ENCODE measurements around the gene MORF4L2. TPM values are rescaled to one million over a fixed set of nuclear protein-coding genes. Genes with fewer than 3 reads are reported as not detected.

Gene MORF4L2
- total and polyA plus RNA-seq, 2 experiments from 2014 or later: 772 to 1,160 TPM

DNA sequence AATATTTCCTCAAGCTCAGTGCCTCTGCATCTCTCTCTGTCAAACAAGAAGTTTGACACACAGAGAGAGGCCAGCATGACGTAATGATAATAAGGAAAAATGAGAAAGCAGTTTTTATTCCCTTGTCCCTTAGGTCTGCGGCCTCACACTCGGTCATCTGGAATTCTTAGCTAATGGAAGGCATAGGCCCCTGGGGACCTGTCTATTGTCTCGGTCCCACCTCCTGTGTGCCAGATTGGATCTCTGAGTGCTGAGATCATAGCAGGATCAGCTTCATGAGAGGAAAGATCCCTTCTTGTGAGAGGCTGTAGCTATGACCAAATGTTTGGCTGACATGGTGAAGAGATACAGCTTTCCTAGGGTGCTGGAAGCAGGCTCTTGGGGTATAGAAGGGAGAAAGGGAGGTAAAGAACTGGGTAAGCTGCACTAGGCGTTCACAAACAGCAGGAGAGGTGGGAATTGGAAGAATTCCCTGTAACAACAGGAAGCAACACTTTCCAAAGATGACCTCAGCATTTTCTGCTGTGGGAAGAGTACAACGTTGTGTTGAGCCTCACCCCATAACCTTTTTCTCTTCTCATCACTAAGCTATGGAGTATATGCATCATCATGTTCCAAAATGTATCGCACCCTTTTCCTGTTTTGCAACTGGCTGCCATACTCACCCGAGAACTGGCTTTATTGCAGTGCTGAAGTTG is 44.4 kb upstream of the MORF4L2 start:
- TF ChIP-seq CTCF (IDR thresholded peaks at IDR 0.05; ENCODE audit: poor library complexity) (no peak), EZH2 (IDR thresholded peaks at IDR 0.05; ENCODE audit: borderline replicate concordance) (no peak), EZH2phosphoT487 (IDR thresholded peaks at IDR 0.05; ENCODE audit: low read depth, severe bottlenecking, unreplicated experiment) (no peak)
- no peak overlapping the region for H2AFZ ChIP-seq
- no peaks in the 10 kb centered on the region for H3K36me3 ChIP-seq (replicated peaks; ENCODE audit: insufficient read depth, low read depth)
- H3K9me3 ChIP-seq (ENCODE audit: low read depth): no peaks in the 10 kb centered on the region
- 47% methylated on average over 8 of the region's 8 CpGs for WGBS (ENCODE audit: low lambda C conversion rate, missing lambda C conversion rate)
- no peak for DNase-seq (ENCODE audit: low spot score)
- no peak overlapping the region for H3K4me3 ChIP-seq
- no peaks in the 10 kb centered on the region for H3K4me1 ChIP-seq (ENCODE audit: insufficient read depth)
- no peaks in the 10 kb centered on the region for H4K20me1 ChIP-seq (ENCODE audit: insufficient read depth, poor library complexity, severe bottlenecking)
- no peaks in the 10 kb centered on the region for H3K79me2 ChIP-seq
- H3K27me3 ChIP-seq: peaks cover 8% of the 10 kb centered on the region
- H3K4me2 ChIP-seq: no peak overlapping the region
- no peak overlapping the region for H3K27ac ChIP-seq
- no peaks in the 10 kb centered on the region for H3K9me2 ChIP-seq (replicated peaks; ENCODE audit: insufficient read depth)

DNA sequence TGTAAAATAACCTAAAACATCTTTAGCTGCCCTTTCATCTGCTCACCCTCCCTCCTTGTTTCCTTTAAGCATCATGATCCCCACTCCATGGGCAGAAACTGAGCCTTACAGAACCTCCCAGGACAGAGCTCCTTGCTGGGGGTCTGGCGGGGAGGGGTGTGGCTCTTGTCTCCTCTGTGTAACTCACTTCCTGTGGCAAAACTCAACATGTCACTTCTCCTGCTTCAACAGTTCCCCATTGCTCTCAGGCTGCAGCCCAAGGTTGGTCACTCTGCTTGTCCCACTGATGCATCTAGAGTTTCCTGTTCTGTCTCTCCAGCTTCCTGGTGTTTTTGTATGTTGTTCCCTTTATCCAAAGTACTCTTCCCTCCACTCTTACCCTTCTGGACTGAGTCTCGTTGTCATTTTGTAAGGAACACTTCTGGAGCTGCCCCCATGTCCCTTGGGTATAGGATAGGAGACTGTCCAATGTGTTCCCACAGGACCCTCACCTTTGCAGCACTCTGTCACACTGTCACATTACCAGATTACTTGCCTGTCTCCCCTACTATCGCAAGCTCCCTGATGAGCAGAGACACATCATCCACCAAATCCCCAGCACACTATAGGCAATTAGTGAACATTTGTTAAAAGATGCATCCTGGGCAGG is 43.8 kb upstream of the MORF4L2 start:
- H3K4me3 ChIP-seq: no peak overlapping the region
- peaks cover 8% of the 10 kb centered on the region for H3K27me3 ChIP-seq
- WGBS (ENCODE audit: low lambda C conversion rate, missing lambda C conversion rate): 74% methylated on average over 3 of the region's 3 CpGs
- H3K36me3 ChIP-seq (replicated peaks; ENCODE audit: insufficient read depth, low read depth): no peaks in the 10 kb centered on the region
- H3K9me2 ChIP-seq (replicated peaks; ENCODE audit: insufficient read depth): no peaks in the 10 kb centered on the region
- H3K27ac ChIP-seq: no peak overlapping the region
- TF ChIP-seq CTCF (IDR thresholded peaks at IDR 0.05; ENCODE audit: poor library complexity) (no peak), EZH2 (IDR thresholded peaks at IDR 0.05; ENCODE audit: borderline replicate concordance) (no peak)
- H2AFZ ChIP-seq: no peak overlapping the region
- no peaks in the 10 kb centered on the region for H3K4me1 ChIP-seq (ENCODE audit: insufficient read depth)
- no peaks in the 10 kb centered on the region for H3K9me3 ChIP-seq (ENCODE audit: low read depth)
- DNase-seq (ENCODE audit: low spot score): no peak
- no peaks in the 10 kb centered on the region for H3K79me2 ChIP-seq
- no peaks in the 10 kb centered on the region for H4K20me1 ChIP-seq (ENCODE audit: insufficient read depth, poor library complexity, severe bottlenecking)
- H3K4me2 ChIP-seq: no peak overlapping the region

DNA sequence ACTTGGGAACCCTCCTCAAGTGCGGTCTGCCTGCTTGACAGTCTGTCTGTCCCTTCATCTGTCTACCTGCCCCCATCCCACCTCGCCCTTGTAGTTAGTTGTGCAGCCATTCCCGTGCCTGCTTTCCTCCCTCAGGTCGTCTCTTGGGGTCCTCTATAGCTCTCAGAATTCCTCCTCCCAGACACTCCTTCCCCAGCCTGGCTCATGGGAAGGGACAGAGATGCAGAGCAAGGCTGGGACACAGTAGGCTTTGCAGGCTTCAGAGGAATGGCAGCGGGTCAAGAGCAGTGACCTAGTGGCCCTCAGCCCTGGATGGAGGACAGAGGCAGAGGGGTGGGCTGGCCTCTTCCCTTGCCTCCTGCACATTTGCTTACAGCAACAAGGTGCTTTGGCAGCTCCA is 42.5 kb upstream of the MORF4L2 start:
- Histone ChIP-seq H3K9me2 (replicated peaks; ENCODE audit: insufficient read depth) (no peaks in the 10 kb centered on the region), H3K4me2 (no peak overlapping the region), H4K20me1 (ENCODE audit: insufficient read depth, poor library complexity, severe bottlenecking) (no peaks in the 10 kb centered on the region), H3K4me3 (no peak overlapping the region), H3K79me2 (no peaks in the 10 kb centered on the region), H2AFZ (no peak overlapping the region), H3K4me1 (ENCODE audit: insufficient read depth) (no peaks in the 10 kb centered on the region), H3K36me3 (replicated peaks; ENCODE audit: insufficient read depth, low read depth) (no peaks in the 10 kb centered on the region), H3K27me3 (peaks cover 8% of the 10 kb centered on the region), H3K27ac (no peak overlapping the region), H3K9me3 (ENCODE audit: low read depth) (no peaks in the 10 kb centered on the region)
- no peak for DNase-seq (ENCODE audit: low spot score)
- 47% methylated on average over 5 of the region's 5 CpGs for WGBS (ENCODE audit: low lambda C conversion rate, missing lambda C conversion rate)
- TF ChIP-seq EZH2 (IDR thresholded peaks at IDR 0.05; ENCODE audit: borderline replicate concordance): no peak
- no peak for TF ChIP-seq CTCF (IDR thresholded peaks at IDR 0.05; ENCODE audit: poor library complexity)
- no peak for TF ChIP-seq EZH2phosphoT487 (IDR thresholded peaks at IDR 0.05; ENCODE audit: low read depth, severe bottlenecking, unreplicated experiment)
